ENCODE measurements around the gene GULP1. TPM values are rescaled to one million over a fixed set of nuclear protein-coding genes. Genes with fewer than 3 reads are reported as not detected.

GULP1 gene
- total RNA-seq, 4 donors from 2014 or later, result 14.3 to 128 (median 95.7) TPM

GRCh38 chr2:188515918-188516317 is 224.2 kb downstream of the GULP1 start:
- no peak for DNase-seq
- Histone ChIP-seq H3K4me3 (no peak overlapping the region), H3K9me3 (no peaks in the 10 kb centered on the region), H3K27ac (no peak overlapping the region), H3K27me3 (no peaks in the 10 kb centered on the region), H3K36me3 (no peaks in the 10 kb centered on the region), H3K4me1 (peaks cover 0 to 4% of the 10 kb centered on the region in 2 donors)
- intact Hi-C loops (cut with DNase I; ENCODE audit: low total_unique reads), result no loop called here
- no peak for TF ChIP-seq POLR2A (IDR thresholded peaks at IDR 0.05)
- TF ChIP-seq, protein P1, sequence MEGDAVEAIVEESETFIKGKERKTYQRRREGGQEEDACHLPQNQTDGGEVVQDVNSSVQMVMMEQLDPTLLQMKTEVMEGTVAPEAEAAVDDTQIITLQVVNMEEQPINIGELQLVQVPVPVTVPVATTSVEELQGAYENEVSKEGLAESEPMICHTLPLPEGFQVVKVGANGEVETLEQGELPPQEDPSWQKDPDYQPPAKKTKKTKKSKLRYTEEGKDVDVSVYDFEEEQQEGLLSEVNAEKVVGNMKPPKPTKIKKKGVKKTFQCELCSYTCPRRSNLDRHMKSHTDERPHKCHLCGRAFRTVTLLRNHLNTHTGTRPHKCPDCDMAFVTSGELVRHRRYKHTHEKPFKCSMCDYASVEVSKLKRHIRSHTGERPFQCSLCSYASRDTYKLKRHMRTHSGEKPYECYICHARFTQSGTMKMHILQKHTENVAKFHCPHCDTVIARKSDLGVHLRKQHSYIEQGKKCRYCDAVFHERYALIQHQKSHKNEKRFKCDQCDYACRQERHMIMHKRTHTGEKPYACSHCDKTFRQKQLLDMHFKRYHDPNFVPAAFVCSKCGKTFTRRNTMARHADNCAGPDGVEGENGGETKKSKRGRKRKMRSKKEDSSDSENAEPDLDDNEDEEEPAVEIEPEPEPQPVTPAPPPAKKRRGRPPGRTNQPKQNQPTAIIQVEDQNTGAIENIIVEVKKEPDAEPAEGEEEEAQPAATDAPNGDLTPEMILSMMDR (IDR thresholded peaks at IDR 0.05), result no peak

DNA sequence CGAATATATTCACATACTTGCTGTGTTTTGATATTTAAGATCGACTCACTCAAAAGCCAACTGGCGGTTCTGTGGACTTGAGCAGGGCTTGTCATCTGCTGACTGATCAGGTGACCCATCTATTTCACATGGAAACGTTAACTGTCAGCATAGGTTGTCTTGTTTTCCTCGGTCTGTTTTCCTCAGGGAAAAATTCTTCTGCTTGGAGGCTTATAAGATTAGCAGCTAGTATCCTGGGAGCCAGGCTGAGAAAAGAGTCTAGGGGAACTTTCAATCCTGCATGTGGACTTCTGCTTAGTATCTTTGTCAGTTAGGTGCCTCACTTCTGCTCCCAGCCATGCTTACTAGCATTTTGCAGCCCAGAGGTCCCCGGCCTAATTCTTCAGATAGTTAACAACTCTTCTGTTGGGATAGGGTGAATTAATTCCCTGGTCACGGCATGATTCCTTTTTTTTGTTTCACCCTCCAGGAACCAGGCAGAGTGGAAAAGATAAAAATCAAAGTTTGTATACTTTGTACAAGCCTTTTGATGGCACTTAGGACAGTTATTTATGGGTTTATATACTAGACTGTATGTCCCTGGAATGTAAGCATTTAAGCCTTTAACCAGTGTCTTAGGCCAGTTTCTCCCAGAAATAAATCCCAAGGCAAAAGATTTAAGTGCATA is 226.0 kb downstream of the GULP1 start:
- Histone ChIP-seq H3K9me3 (no peaks in the 10 kb centered on the region), H3K27me3 (no peaks in the 10 kb centered on the region), H3K27ac (no peak overlapping the region), H3K4me1 (peaks cover 0 to 4% of the 10 kb centered on the region in 2 donors), H3K4me3 (no peak overlapping the region), H3K36me3 (no peaks in the 10 kb centered on the region)
- TF ChIP-seq POLR2A (IDR thresholded peaks at IDR 0.05), result no peak
- intact Hi-C loops (cut with DNase I; ENCODE audit: low total_unique reads), result no loop called here
- no peak for DNase-seq

DNA sequence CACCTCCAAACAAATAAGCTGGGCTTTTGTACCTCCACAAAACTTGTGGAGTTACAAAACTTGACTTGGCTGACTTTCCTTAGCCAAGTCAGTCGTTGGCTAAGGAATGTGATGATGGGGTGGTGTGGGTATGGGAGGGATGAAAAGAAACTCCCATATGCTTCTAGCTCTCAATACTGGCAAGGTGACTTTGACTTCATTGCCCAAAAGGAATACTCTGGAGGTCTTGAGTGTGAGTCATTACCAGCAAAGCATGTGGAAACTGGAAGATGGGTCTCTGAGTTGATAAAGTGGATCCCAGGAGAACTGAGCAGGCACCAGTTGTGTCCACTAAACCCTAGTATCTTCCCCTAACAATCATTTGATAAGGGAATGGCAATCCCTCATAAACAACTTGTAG is 226.7 kb downstream of the GULP1 start:
- H3K27ac ChIP-seq, result no peak overlapping the region
- no peaks in the 10 kb centered on the region for H3K4me1 ChIP-seq
- TF ChIP-seq, protein P1 (IDR thresholded peaks at IDR 0.05), result no peak
- TF ChIP-seq POLR2A (IDR thresholded peaks at IDR 0.05), result no peak
- DNase-seq, result no peak
- intact Hi-C loops (cut with DNase I; ENCODE audit: low total_unique reads), result no loop called here
- no peak overlapping the region for H3K4me3 ChIP-seq
- no peaks in the 10 kb centered on the region for H3K36me3 ChIP-seq
- no peaks in the 10 kb centered on the region for H3K9me3 ChIP-seq
- no peaks in the 10 kb centered on the region for H3K27me3 ChIP-seq

- H3K4me1 ChIP-seq, result no peaks in the 10 kb centered on the region
- intact Hi-C loops (cut with DNase I; ENCODE audit: low total_unique reads), result no loop called here
- H3K9me3 ChIP-seq, result no peaks in the 10 kb centered on the region
- no peak for DNase-seq
- H3K27ac ChIP-seq, result no peak overlapping the region
- H3K36me3 ChIP-seq, result no peaks in the 10 kb centered on the region
- no peak for TF ChIP-seq POLR2A (IDR thresholded peaks at IDR 0.05)
- TF ChIP-seq, protein P1 (IDR thresholded peaks at IDR 0.05), result no peak
- no peak overlapping the region for H3K4me3 ChIP-seq
- no peaks in the 10 kb centered on the region for H3K27me3 ChIP-seq
Observed at GRCh38 chr2:188519136-188519535, 227.5 kb downstream of the GULP1 start.

- Histone ChIP-seq H3K27me3 (no peaks in the 10 kb centered on the region), H3K4me3 (no peak overlapping the region), H3K4me1 (peaks cover 0 to 6% of the 10 kb centered on the region in 2 donors), H3K9me3 (no peaks in the 10 kb centered on the region), H3K36me3 (no peaks in the 10 kb centered on the region), H3K27ac (no peak overlapping the region)
- intact Hi-C loops (cut with DNase I; ENCODE audit: low total_unique reads), result loop anchor here (10.0 kb wide), 1 partner anchor 452 kb away; the partner anchor contains the start of gene COL3A1
- no peak for DNase-seq
- TF ChIP-seq, protein P1 (IDR thresholded peaks at IDR 0.05), result no peak
- TF ChIP-seq POLR2A (IDR thresholded peaks at IDR 0.05), result no peak
Observed at GRCh38 chr2:188522517-188522916, 230.8 kb downstream of the GULP1 start.

All from uterus (tissue), 4 donors.